ENCODE measurements around the gene RBMS3. TPM values are rescaled to one million over a fixed set of nuclear protein-coding genes. Genes with fewer than 3 reads are reported as not detected.

The RBMS3 gene
- total and polyA plus RNA-seq, 7 donors, result 0.46 to 61.9 (median 39.9) TPM

- 74 to 87% methylated on average over 4 of the region's 4 CpGs for WGBS, 2 donors
- Histone ChIP-seq H3K36me3 (no peaks in the 10 kb centered on the region), H3K4me3 (no peak overlapping the region), H3K4me1 (no peaks in the 10 kb centered on the region), H3K27ac (no peak overlapping the region), H3K9me3 (no peaks in the 10 kb centered on the region), H3K27me3 (no peaks in the 10 kb centered on the region)
- TF ChIP-seq POLR2A (IDR thresholded peaks at IDR 0.05) (no peak), CTCF (IDR thresholded peaks at IDR 0.05) (no peak), EP300 (IDR thresholded peaks at IDR 0.05) (no peak), POLR2AphosphoS5 (IDR thresholded peaks at IDR 0.05) (no peak)
- intact Hi-C loops (cut with DNase I), result no loop called here
- DNase-seq, result no peak
Measured at GRCh38 chr3:29772436-29772835, 491.6 kb downstream of the RBMS3 start.

- Histone ChIP-seq H3K36me3 (no peaks in the 10 kb centered on the region), H3K4me1 (no peaks in the 10 kb centered on the region), H3K27ac (no peak overlapping the region), H3K4me3 (no peak overlapping the region), H3K27me3 (no peaks in the 10 kb centered on the region), H3K9me3 (no peaks in the 10 kb centered on the region)
- intact Hi-C loops (cut with DNase I), result no loop called here
- no peak for DNase-seq
- WGBS, 2 donors, result 85 to 88% methylated on average over 4 of the region's 4 CpGs
- TF ChIP-seq EP300 (IDR thresholded peaks at IDR 0.05) (no peak), POLR2A (IDR thresholded peaks at IDR 0.05) (no peak), CTCF (IDR thresholded peaks at IDR 0.05) (no peak), POLR2AphosphoS5 (IDR thresholded peaks at IDR 0.05) (no peak)
Measured at GRCh38 chr3:29773481-29773880, 492.6 kb downstream of the RBMS3 start.

GRCh38 chr3:29775340-29775739, 494.5 kb downstream of the RBMS3 start:
- WGBS, 2 donors, result 88 to 92% methylated on average over 5 of the region's 5 CpGs
- no peaks in the 10 kb centered on the region for H3K27me3 ChIP-seq
- no peak overlapping the region for H3K4me3 ChIP-seq
- no peaks in the 10 kb centered on the region for H3K9me3 ChIP-seq
- no peak overlapping the region for H3K27ac ChIP-seq
- DNase-seq, result no peak
- TF ChIP-seq POLR2A (IDR thresholded peaks at IDR 0.05) (no peak), CTCF (IDR thresholded peaks at IDR 0.05) (no peak), POLR2AphosphoS5 (IDR thresholded peaks at IDR 0.05) (no peak)
- H3K36me3 ChIP-seq, result no peaks in the 10 kb centered on the region
- H3K4me1 ChIP-seq, result no peaks in the 10 kb centered on the region
- intact Hi-C loops (cut with DNase I), result no loop called here

- DNase-seq, result no peak
- Histone ChIP-seq H3K4me3 (no peak overlapping the region), H3K9me3 (no peaks in the 10 kb centered on the region), H3K27ac (no peak overlapping the region), H3K27me3 (no peaks in the 10 kb centered on the region), H3K36me3 (no peaks in the 10 kb centered on the region), H3K4me1 (no peaks in the 10 kb centered on the region)
- intact Hi-C loops (cut with DNase I), result no loop called here
- TF ChIP-seq POLR2AphosphoS5 (IDR thresholded peaks at IDR 0.05), result no peak
- no peak for TF ChIP-seq POLR2A (IDR thresholded peaks at IDR 0.05)
- no peak for TF ChIP-seq EP300 (IDR thresholded peaks at IDR 0.05)
- TF ChIP-seq CTCF (IDR thresholded peaks at IDR 0.05), result no peak
- 49 to 78% methylated on average over 1 of the region's 1 CpG for WGBS, 2 donors
Measured at GRCh38 chr3:29777869-29778268, 497.0 kb downstream of the RBMS3 start.

GRCh38 chr3:29789686-29790085, 508.8 kb downstream of the RBMS3 start:
- H3K4me1 ChIP-seq, result no peaks in the 10 kb centered on the region
- intact Hi-C loops (cut with DNase I), result no loop called here
- no peaks in the 10 kb centered on the region for H3K36me3 ChIP-seq
- no peak overlapping the region for H3K27ac ChIP-seq
- 80 to 91% methylated on average over 1 of the region's 1 CpG for WGBS, 2 donors
- no peak for DNase-seq
- TF ChIP-seq POLR2AphosphoS5 (IDR thresholded peaks at IDR 0.05) (no peak), EP300 (IDR thresholded peaks at IDR 0.05) (no peak), POLR2A (IDR thresholded peaks at IDR 0.05) (no peak), CTCF (IDR thresholded peaks at IDR 0.05) (no peak)
- H3K4me3 ChIP-seq, result no peak overlapping the region
- no peaks in the 10 kb centered on the region for H3K27me3 ChIP-seq
- H3K9me3 ChIP-seq, result no peaks in the 10 kb centered on the region
